CD4-positive, CD25-positive, alpha-beta regulatory T cell (primary cell): ENCODE results near the gene NSD1. TPM values are rescaled to one million over a fixed set of nuclear protein-coding genes. Genes with fewer than 3 reads are reported as not detected.

ENCODE experiments used
- ATAC-seq, 2 donors: fragments of 150-1000 bp; cut with Tn5 transposase; one replicate each; pipeline ENCODE4 v1.10.0; 2021; ENCODE audit warnings: low read depth in 2 of 2, moderate number of reproducible peaks in 2 of 2, moderate library complexity in 1 of 2
- DNase-seq, 3 donors: peaks; one replicate each; pipeline versions ENCODE4 v3.0.0 to v3.0.0-alpha.2; 2012 to 2022; ENCODE audit warnings: mixed read lengths in 1 of 3
- H3K27ac ChIP-seq: one replicate; pipeline ENCODE4 v1.7.0; 2013; ENCODE audit warnings: mild to moderate bottlenecking, low read length; ENCODE audit not compliant: insufficient read depth, poor library complexity, severe bottlenecking
- H3K27me3 ChIP-seq: one replicate; pipeline ENCODE4 v1.7.0; 2013; ENCODE audit warnings: low read length; ENCODE audit not compliant: control insufficient read depth, insufficient read depth
- H3K36me3 ChIP-seq: one replicate; pipeline ENCODE4 v1.7.0; 2013; ENCODE audit warnings: mild to moderate bottlenecking, low read length, moderate library complexity; ENCODE audit not compliant: control insufficient read depth, insufficient read depth
- H3K4me1 ChIP-seq: 2 replicates; pipeline ENCODE4 v1.7.0; 2013; ENCODE audit warnings: mild to moderate bottlenecking, low read length; ENCODE audit not compliant: insufficient read depth, control insufficient read depth, poor library complexity, severe bottlenecking
- H3K4me3 ChIP-seq: one replicate; pipeline ENCODE4 v1.7.0; 2013; ENCODE audit warnings: low read depth, mild to moderate bottlenecking, low read length, moderate library complexity
- H3K9me3 ChIP-seq, 2 experiments: 1 replicate in 1 of 2; 2 replicates in 1 of 2; pipeline ENCODE4 v1.7.0; 2013; ENCODE audit warnings: low read length in 2 of 2, mild to moderate bottlenecking in 1 of 2, moderate library complexity in 1 of 2; ENCODE audit not compliant: control insufficient read depth in 2 of 2
- H3K27ac Mint-ChIP-seq, 3 donors: one replicate each; pipeline ENCODE4 v1.8.0; 2020 to 2022; ENCODE audit warnings: mild to moderate bottlenecking in 3 of 3, mixed read lengths in 3 of 3, moderate library complexity in 2 of 3
- H3K27me3 Mint-ChIP-seq: one replicate; pipeline ENCODE4 v1.8.0; 2022; ENCODE audit warnings: mild to moderate bottlenecking, mixed read lengths
- H3K36me3 Mint-ChIP-seq: one replicate; pipeline ENCODE4 v1.8.0; 2020; ENCODE audit warnings: mixed read lengths
- H3K4me1 Mint-ChIP-seq, 4 donors: one replicate each; pipeline ENCODE4 v1.8.0; 2020 to 2022; ENCODE audit warnings: mixed read lengths in 4 of 4, mild to moderate bottlenecking in 1 of 4
- H3K4me3 Mint-ChIP-seq, 4 donors: one replicate each; pipeline ENCODE4 v1.8.0; 2020 to 2022; ENCODE audit warnings: mild to moderate bottlenecking in 4 of 4, mixed read lengths in 4 of 4, moderate library complexity in 3 of 4
- H3K9me3 Mint-ChIP-seq, 7 donors: one replicate each; pipeline ENCODE4 v1.8.0; 2020 to 2022; ENCODE audit warnings: mixed read lengths in 7 of 7, mild to moderate bottlenecking in 3 of 7, moderate library complexity in 2 of 7
- polyA plus RNA-seq, 4 donors: library from polyadenylated mRNA; unstranded; fragments of 300-500 nt; fragmentation: Illumina TruSeq; gene quantifications; one replicate each; pipeline ENCODE4 v1.2.3, GENCODE V29; 2021
- total RNA-seq: library from RNA; stranded (reverse); gene quantifications from one replicate; pipeline ENCODE4 v1.2.3, GENCODE V29; 2022

Gene NSD1
- total and polyA plus RNA-seq, 5 donors from 2014 or later: 25.9 to 125 (median 41.3) TPM

- no peak overlapping the region for H3K4me3 Mint-ChIP-seq
- no peaks in the 10 kb centered on the region for H3K9me3 Mint-ChIP-seq
- Histone ChIP-seq H3K9me3 (no peaks in the 10 kb centered on the region), H3K36me3 (no peaks in the 10 kb centered on the region), H3K27ac (no peak overlapping the region), H3K4me1 (no peaks in the 10 kb centered on the region), H3K4me3 (no peak overlapping the region), H3K27me3 (no peaks in the 10 kb centered on the region)
- no peaks in the 10 kb centered on the region for H3K36me3 Mint-ChIP-seq
- H3K27me3 Mint-ChIP-seq: peaks cover 14% of the 10 kb centered on the region
- ATAC-seq (no peak), DNase-seq (no peak)
- H3K4me1 Mint-ChIP-seq: peaks cover 0 to 2% (median 0%) of the 10 kb centered on the region in 4 donors
- peak overlapping the region in 1 of 3 donors; percentile 75 for H3K27ac Mint-ChIP-seq
Observed at GRCh38 chr5:177103523-177104253, 29.9 kb upstream of the NSD1 start.

GRCh38 chr5:177105691-177106476 is 27.7 kb upstream of the NSD1 start:
- Histone ChIP-seq H3K4me3 (no peak overlapping the region), H3K36me3 (no peaks in the 10 kb centered on the region), H3K27ac (no peak overlapping the region), H3K9me3 (no peaks in the 10 kb centered on the region), H3K27me3 (no peaks in the 10 kb centered on the region), H3K4me1 (no peaks in the 10 kb centered on the region)
- ATAC-seq: no peak
- no peak for DNase-seq
- peaks cover 15% of the 10 kb centered on the region for H3K27me3 Mint-ChIP-seq
- peaks cover 0 to 4% (median 0%) of the 10 kb centered on the region in 4 donors for H3K4me1 Mint-ChIP-seq
- H3K36me3 Mint-ChIP-seq: no peaks in the 10 kb centered on the region
- no peak overlapping the region for H3K4me3 Mint-ChIP-seq
- H3K27ac Mint-ChIP-seq: no peak overlapping the region
- no peaks in the 10 kb centered on the region for H3K9me3 Mint-ChIP-seq

- no peak overlapping the region for H3K27ac ChIP-seq
- Mint-ChIP-seq H3K27ac (peak overlapping the region in 1 of 3 donors; percentile 80), H3K4me1 (peaks cover 0 to 4% (median 1%) of the 10 kb centered on the region in 4 donors), H3K27me3 (peaks cover 15% of the 10 kb centered on the region), H3K9me3 (no peaks in the 10 kb centered on the region), H3K4me3 (no peak overlapping the region), H3K36me3 (no peaks in the 10 kb centered on the region)
- H3K27me3 ChIP-seq: no peaks in the 10 kb centered on the region
- no peaks in the 10 kb centered on the region for H3K9me3 ChIP-seq
- DNase-seq (no peak), ATAC-seq (no peak)
- no peaks in the 10 kb centered on the region for H3K36me3 ChIP-seq
- no peaks in the 10 kb centered on the region for H3K4me1 ChIP-seq
- H3K4me3 ChIP-seq: no peak overlapping the region
Observed at GRCh38 chr5:177107159-177107558, 26.4 kb upstream of the NSD1 start.

GRCh38 chr5:177109810-177110209 is 23.8 kb upstream of the NSD1 start:
- no peaks in the 10 kb centered on the region for H3K36me3 ChIP-seq

GRCh38 chr5:177111720-177112394 is 21.7 kb upstream of the NSD1 start:
- Histone ChIP-seq H3K36me3 (no peaks in the 10 kb centered on the region), H3K4me1 (peaks cover 9% of the 10 kb centered on the region), H3K27ac (no peak overlapping the region)

More at GRCh38 chr5:177109810-177110209, 23.8 kb upstream of the NSD1 start:
- no peaks in the 10 kb centered on the region for H3K9me3 ChIP-seq
- H3K4me3 ChIP-seq: no peak overlapping the region
- Mint-ChIP-seq H3K27ac (no peak overlapping the region), H3K9me3 (no peaks in the 10 kb centered on the region), H3K36me3 (no peaks in the 10 kb centered on the region), H3K4me3 (no peak overlapping the region), H3K27me3 (peaks cover 12% of the 10 kb centered on the region), H3K4me1 (peaks cover 5 to 12% (median 7%) of the 10 kb centered on the region in 4 donors)
- H3K27me3 ChIP-seq: no peaks in the 10 kb centered on the region
- H3K4me1 ChIP-seq: no peaks in the 10 kb centered on the region
- ATAC-seq (no peak), DNase-seq (no peak)
- H3K27ac ChIP-seq: no peak overlapping the region

GRCh38 chr5:177112589-177113220 is 20.9 kb upstream of the NSD1 start:
- H3K27ac Mint-ChIP-seq: no peak overlapping the region
- H3K27me3 ChIP-seq: no peaks in the 10 kb centered on the region
- no peak for ATAC-seq
- no peak for DNase-seq
- H3K9me3 Mint-ChIP-seq: no peaks in the 10 kb centered on the region
- no peak overlapping the region for H3K27ac ChIP-seq
- H3K4me3 ChIP-seq: no peak overlapping the region
- no peak overlapping the region for H3K4me3 Mint-ChIP-seq
- peaks cover 6% of the 10 kb centered on the region for H3K27me3 Mint-ChIP-seq
- peaks cover 12% of the 10 kb centered on the region for H3K4me1 ChIP-seq
- H3K36me3 Mint-ChIP-seq: no peaks in the 10 kb centered on the region
- peaks cover 5 to 27% (median 18%) of the 10 kb centered on the region in 4 donors for H3K4me1 Mint-ChIP-seq
- H3K36me3 ChIP-seq: no peaks in the 10 kb centered on the region
- H3K9me3 ChIP-seq: no peaks in the 10 kb centered on the region

More at GRCh38 chr5:177111720-177112394, 21.7 kb upstream of the NSD1 start:
- DNase-seq (peak; percentile 45 to 50 (median 50)), ATAC-seq (peak; percentile 42 to 53)
- no peak overlapping the region for H3K27ac Mint-ChIP-seq
- no peak overlapping the region for H3K4me3 ChIP-seq
- no peak overlapping the region for H3K4me3 Mint-ChIP-seq
- peaks cover 5 to 22% (median 15%) of the 10 kb centered on the region in 4 donors for H3K4me1 Mint-ChIP-seq
- no peaks in the 10 kb centered on the region for H3K27me3 ChIP-seq
- H3K9me3 ChIP-seq: no peaks in the 10 kb centered on the region
- H3K9me3 Mint-ChIP-seq: no peaks in the 10 kb centered on the region
- H3K27me3 Mint-ChIP-seq: peaks cover 12% of the 10 kb centered on the region
- H3K36me3 Mint-ChIP-seq: no peaks in the 10 kb centered on the region
